ENCODE measurements around the gene TMOD3. TPM values are rescaled to one million over a fixed set of nuclear protein-coding genes. Genes with fewer than 3 reads are reported as not detected.

The TMOD3 gene
- total and polyA plus RNA-seq, 2 experiments from 2014 or later: 26.1 to 29.9 TPM

DNA sequence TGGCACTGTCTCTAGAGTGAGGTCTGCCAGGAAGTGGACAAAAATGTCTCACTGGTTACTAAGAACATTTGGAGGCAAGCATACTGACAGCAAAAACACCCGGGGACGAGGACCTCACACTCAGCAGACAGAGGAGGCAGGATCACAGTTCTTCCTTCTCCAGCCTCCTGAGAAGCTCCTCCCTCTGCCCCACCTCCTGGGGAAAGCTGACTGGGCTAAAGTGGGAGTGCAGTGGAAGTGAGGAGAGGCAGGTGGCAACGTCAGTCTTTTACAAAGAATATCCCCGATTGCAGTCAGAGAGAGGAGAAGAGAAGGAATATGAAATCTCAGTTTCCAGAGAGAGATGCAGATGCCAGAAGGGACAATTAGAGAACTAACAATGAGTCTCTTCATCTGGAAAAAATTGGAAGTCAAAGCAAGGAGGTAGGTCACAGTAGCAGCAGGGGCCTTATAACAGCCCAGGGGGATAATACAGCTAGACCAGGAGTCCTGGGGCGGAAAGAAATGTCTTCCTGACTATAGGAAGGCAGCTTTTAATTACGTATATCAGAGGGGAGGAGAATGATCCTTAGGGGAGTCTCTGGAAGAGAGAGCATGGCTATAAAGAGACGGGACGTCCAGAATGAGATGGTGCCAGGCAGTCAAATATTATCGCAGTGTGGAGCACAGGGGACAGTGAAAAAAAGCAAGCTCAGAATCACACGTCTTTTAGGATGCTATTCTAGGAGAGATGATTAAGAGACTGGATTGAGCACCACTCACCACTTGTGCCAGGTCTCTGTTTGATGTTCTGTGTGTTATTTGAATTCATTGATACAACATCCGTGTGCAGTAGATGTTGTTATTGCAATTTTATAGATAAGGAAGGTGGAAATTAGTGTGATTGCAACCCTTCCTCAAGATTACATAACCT lies 95.0 kb downstream of the TMOD3 start (continued):
- TF ChIP-seq, protein P1, sequence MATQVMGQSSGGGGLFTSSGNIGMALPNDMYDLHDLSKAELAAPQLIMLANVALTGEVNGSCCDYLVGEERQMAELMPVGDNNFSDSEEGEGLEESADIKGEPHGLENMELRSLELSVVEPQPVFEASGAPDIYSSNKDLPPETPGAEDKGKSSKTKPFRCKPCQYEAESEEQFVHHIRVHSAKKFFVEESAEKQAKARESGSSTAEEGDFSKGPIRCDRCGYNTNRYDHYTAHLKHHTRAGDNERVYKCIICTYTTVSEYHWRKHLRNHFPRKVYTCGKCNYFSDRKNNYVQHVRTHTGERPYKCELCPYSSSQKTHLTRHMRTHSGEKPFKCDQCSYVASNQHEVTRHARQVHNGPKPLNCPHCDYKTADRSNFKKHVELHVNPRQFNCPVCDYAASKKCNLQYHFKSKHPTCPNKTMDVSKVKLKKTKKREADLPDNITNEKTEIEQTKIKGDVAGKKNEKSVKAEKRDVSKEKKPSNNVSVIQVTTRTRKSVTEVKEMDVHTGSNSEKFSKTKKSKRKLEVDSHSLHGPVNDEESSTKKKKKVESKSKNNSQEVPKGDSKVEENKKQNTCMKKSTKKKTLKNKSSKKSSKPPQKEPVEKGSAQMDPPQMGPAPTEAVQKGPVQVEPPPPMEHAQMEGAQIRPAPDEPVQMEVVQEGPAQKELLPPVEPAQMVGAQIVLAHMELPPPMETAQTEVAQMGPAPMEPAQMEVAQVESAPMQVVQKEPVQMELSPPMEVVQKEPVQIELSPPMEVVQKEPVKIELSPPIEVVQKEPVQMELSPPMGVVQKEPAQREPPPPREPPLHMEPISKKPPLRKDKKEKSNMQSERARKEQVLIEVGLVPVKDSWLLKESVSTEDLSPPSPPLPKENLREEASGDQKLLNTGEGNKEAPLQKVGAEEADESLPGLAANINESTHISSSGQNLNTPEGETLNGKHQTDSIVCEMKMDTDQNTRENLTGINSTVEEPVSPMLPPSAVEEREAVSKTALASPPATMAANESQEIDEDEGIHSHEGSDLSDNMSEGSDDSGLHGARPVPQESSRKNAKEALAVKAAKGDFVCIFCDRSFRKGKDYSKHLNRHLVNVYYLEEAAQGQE (IDR thresholded peaks at IDR 0.05; ENCODE audit: unreplicated experiment): no peak
- TF ChIP-seq, protein P2, sequence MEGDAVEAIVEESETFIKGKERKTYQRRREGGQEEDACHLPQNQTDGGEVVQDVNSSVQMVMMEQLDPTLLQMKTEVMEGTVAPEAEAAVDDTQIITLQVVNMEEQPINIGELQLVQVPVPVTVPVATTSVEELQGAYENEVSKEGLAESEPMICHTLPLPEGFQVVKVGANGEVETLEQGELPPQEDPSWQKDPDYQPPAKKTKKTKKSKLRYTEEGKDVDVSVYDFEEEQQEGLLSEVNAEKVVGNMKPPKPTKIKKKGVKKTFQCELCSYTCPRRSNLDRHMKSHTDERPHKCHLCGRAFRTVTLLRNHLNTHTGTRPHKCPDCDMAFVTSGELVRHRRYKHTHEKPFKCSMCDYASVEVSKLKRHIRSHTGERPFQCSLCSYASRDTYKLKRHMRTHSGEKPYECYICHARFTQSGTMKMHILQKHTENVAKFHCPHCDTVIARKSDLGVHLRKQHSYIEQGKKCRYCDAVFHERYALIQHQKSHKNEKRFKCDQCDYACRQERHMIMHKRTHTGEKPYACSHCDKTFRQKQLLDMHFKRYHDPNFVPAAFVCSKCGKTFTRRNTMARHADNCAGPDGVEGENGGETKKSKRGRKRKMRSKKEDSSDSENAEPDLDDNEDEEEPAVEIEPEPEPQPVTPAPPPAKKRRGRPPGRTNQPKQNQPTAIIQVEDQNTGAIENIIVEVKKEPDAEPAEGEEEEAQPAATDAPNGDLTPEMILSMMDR (conservative IDR thresholded peaks at IDR 0.05; ENCODE audit: low read depth in 2 of 2): no peak

- H2AFZ ChIP-seq: no peak overlapping the region
- ATAC-seq (no peak), DNase-seq (ENCODE audit: low spot score) (no peak)
- H3K4me2 ChIP-seq: no peak overlapping the region
- H3K36me3 ChIP-seq (ENCODE audit: insufficient read depth): peaks cover 7% of the 10 kb centered on the region; the same call in 1 of the 2 replicates
- no peak overlapping the region for H3K27ac ChIP-seq (ENCODE audit: low read depth)
- H3F3A ChIP-seq (replicated peaks; ENCODE audit: low read depth): no peaks in the 10 kb centered on the region
- no peaks in the 10 kb centered on the region; the same call in 1 of the 2 replicates for H4K20me1 ChIP-seq (replicated peaks; ENCODE audit: insufficient read depth)
- Mint-ChIP-seq H3K4me1 (peaks cover 12% of the 10 kb centered on the region), H3K4me3 (no peak overlapping the region), H3K36me3 (ENCODE audit: low read depth) (peaks cover 9% of the 10 kb centered on the region), H3K9me3 (no peaks in the 10 kb centered on the region), H3K27ac (no peak overlapping the region), H3K27me3 (ENCODE audit: insufficient read depth, low read depth, poor library complexity) (peaks cover 2% of the 10 kb centered on the region)
- peaks cover 5% of the 10 kb centered on the region; the same call in 1 of the 2 replicates for H3K9me2 ChIP-seq (ENCODE audit: insufficient read depth)
- H3K79me2 ChIP-seq (replicated peaks; ENCODE audit: insufficient read depth): no peaks in the 10 kb centered on the region
- H3K27me3 ChIP-seq (ENCODE audit: insufficient read depth): no peaks in the 10 kb centered on the region
- H3K4me1 ChIP-seq (ENCODE audit: insufficient read depth): peaks cover 9% of the 10 kb centered on the region
- H3K4me3 ChIP-seq: no peak overlapping the region
- TF ChIP-seq EZH2 (IDR thresholded peaks at IDR 0.05; ENCODE audit: low read depth, unreplicated experiment) (no peak), EZH2phosphoT487 (IDR thresholded peaks at IDR 0.05; ENCODE audit: unreplicated experiment) (no peak), ZNF114 (CRISPR knock-in tag; IDR thresholded peaks at IDR 0.05) (no peak)
- TF ChIP-seq, protein P3, sequence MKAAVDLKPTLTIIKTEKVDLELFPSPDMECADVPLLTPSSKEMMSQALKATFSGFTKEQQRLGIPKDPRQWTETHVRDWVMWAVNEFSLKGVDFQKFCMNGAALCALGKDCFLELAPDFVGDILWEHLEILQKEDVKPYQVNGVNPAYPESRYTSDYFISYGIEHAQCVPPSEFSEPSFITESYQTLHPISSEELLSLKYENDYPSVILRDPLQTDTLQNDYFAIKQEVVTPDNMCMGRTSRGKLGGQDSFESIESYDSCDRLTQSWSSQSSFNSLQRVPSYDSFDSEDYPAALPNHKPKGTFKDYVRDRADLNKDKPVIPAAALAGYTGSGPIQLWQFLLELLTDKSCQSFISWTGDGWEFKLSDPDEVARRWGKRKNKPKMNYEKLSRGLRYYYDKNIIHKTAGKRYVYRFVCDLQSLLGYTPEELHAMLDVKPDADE (IDR thresholded peaks at IDR 0.05): no peak
- TF ChIP-seq, protein P1 (IDR thresholded peaks at IDR 0.05; ENCODE audit: unreplicated experiment): no peak
Observed at GRCh38 chr15:51926809-51927208, 97.4 kb downstream of the TMOD3 start.

All from GM23338 (cell line).